Activated T-cell treated with anti-CD3 and anti-CD28 coated beads, Interleukin-2, amount 50 U/mL, for 4 hours (primary cell): ENCODE measurements around the gene C14orf180. TPM values are rescaled to one million over a fixed set of nuclear protein-coding genes. Genes with fewer than 3 reads are reported as not detected.

Experiments
- ATAC-seq, 2 donors: fragments of 200-7000 bp; cut with Tn5 transposase; one replicate each; pipeline ENCODE4 v1.10.0; 2021
- DNase-seq: peaks from one replicate; pipeline ENCODE4 v3.0.0-alpha.2; 2020
- H3K27me3 Mint-ChIP-seq: one replicate; pipeline ENCODE4 v1.8.0; 2021; ENCODE audit warnings: low read depth, mixed read lengths
- H3K36me3 Mint-ChIP-seq: one replicate; pipeline ENCODE4 v1.8.0; 2022; ENCODE audit warnings: mixed read lengths; ENCODE audit not compliant: insufficient read depth
- H3K4me1 Mint-ChIP-seq: one replicate; pipeline ENCODE4 v1.8.0; 2021; ENCODE audit warnings: low read depth, mixed read lengths
- H3K4me3 Mint-ChIP-seq: one replicate; pipeline ENCODE4 v1.8.0; 2021; ENCODE audit warnings: mild to moderate bottlenecking, moderate library complexity, mixed read lengths
- H3K9me3 Mint-ChIP-seq: one replicate; pipeline ENCODE4 v1.8.0; 2021; ENCODE audit warnings: mixed read lengths
- total RNA-seq, 3 donors: library from RNA; stranded (reverse); gene quantifications; one replicate each; pipeline ENCODE4 v1.2.1, GENCODE V29; 2021

The C14orf180 gene
- total RNA-seq, 3 donors from 2014 or later: not detected

GRCh38 chr14:104554608-104555429, 24.7 kb upstream of the C14orf180 start:
- H3K4me1 Mint-ChIP-seq: no peaks in the 10 kb centered on the region
- DNase-seq (no peak), ATAC-seq (no peak)
- no peaks in the 10 kb centered on the region for H3K36me3 Mint-ChIP-seq
- no peak overlapping the region for H3K4me3 Mint-ChIP-seq
- no peaks in the 10 kb centered on the region for H3K9me3 Mint-ChIP-seq
- H3K27me3 Mint-ChIP-seq: peaks cover 14% of the 10 kb centered on the region

GRCh38 chr14:104555430-104556255, 23.9 kb upstream of the C14orf180 start:
- no peaks in the 10 kb centered on the region for H3K36me3 Mint-ChIP-seq
- DNase-seq (no peak), ATAC-seq (no peak)
- H3K4me1 Mint-ChIP-seq: no peaks in the 10 kb centered on the region
- H3K27me3 Mint-ChIP-seq: peaks cover 8% of the 10 kb centered on the region
- no peak overlapping the region for H3K4me3 Mint-ChIP-seq
- no peaks in the 10 kb centered on the region for H3K9me3 Mint-ChIP-seq

GRCh38 chr14:104556256-104557021, 23.1 kb upstream of the C14orf180 start:
- H3K36me3 Mint-ChIP-seq: no peaks in the 10 kb centered on the region
- ATAC-seq (no peak), DNase-seq (no peak)
- no peaks in the 10 kb centered on the region for H3K9me3 Mint-ChIP-seq
- no peaks in the 10 kb centered on the region for H3K4me1 Mint-ChIP-seq
- H3K4me3 Mint-ChIP-seq: no peak overlapping the region
- peaks cover 9% of the 10 kb centered on the region for H3K27me3 Mint-ChIP-seq

- Mint-ChIP-seq H3K4me1 (no peaks in the 10 kb centered on the region), H3K9me3 (no peaks in the 10 kb centered on the region), H3K36me3 (no peaks in the 10 kb centered on the region), H3K27me3 (peaks cover 13% of the 10 kb centered on the region), H3K4me3 (no peak overlapping the region)
- DNase-seq (no peak), ATAC-seq (no peak)
These were observed 22.5 kb upstream of the C14orf180 start for GRCh38 chr14:104557086-104557485.

- ATAC-seq (no peak), DNase-seq (no peak)
- Mint-ChIP-seq H3K36me3 (no peaks in the 10 kb centered on the region), H3K4me1 (no peaks in the 10 kb centered on the region), H3K27me3 (peaks cover 13% of the 10 kb centered on the region), H3K9me3 (no peaks in the 10 kb centered on the region), H3K4me3 (no peak overlapping the region)
These were observed 21.8 kb upstream of the C14orf180 start for GRCh38 chr14:104557766-104558165.

- no peak overlapping the region for H3K4me3 Mint-ChIP-seq
- ATAC-seq (no peak), DNase-seq (no peak)
- no peaks in the 10 kb centered on the region for H3K9me3 Mint-ChIP-seq
- peaks cover 13% of the 10 kb centered on the region for H3K27me3 Mint-ChIP-seq
- no peaks in the 10 kb centered on the region for H3K36me3 Mint-ChIP-seq
- no peaks in the 10 kb centered on the region for H3K4me1 Mint-ChIP-seq
These were observed 21.1 kb upstream of the C14orf180 start for GRCh38 chr14:104558231-104559027.

- ATAC-seq (no peak), DNase-seq (no peak)
- Mint-ChIP-seq H3K36me3 (no peaks in the 10 kb centered on the region), H3K4me3 (no peak overlapping the region), H3K27me3 (peaks cover 13% of the 10 kb centered on the region), H3K9me3 (no peaks in the 10 kb centered on the region), H3K4me1 (peaks cover 2% of the 10 kb centered on the region)
These were observed 20.3 kb upstream of the C14orf180 start for GRCh38 chr14:104559028-104559803.

GRCh38 chr14:104559804-104560585, 19.6 kb upstream of the C14orf180 start:
- peaks cover 17% of the 10 kb centered on the region for H3K27me3 Mint-ChIP-seq
- no peak for ATAC-seq
- no peak overlapping the region for H3K4me3 Mint-ChIP-seq
- no peak for DNase-seq
- no peaks in the 10 kb centered on the region for H3K9me3 Mint-ChIP-seq
- peaks cover 2% of the 10 kb centered on the region for H3K4me1 Mint-ChIP-seq
- H3K36me3 Mint-ChIP-seq: no peaks in the 10 kb centered on the region

- DNase-seq (no peak), ATAC-seq (no peak)
- Mint-ChIP-seq H3K4me1 (peaks cover 2% of the 10 kb centered on the region), H3K27me3 (peaks cover 18% of the 10 kb centered on the region), H3K9me3 (no peaks in the 10 kb centered on the region), H3K4me3 (no peak overlapping the region), H3K36me3 (no peaks in the 10 kb centered on the region)
These were observed 19.0 kb upstream of the C14orf180 start for GRCh38 chr14:104560586-104560945.

- DNase-seq (no peak), ATAC-seq (no peak)
- no peaks in the 10 kb centered on the region for H3K9me3 Mint-ChIP-seq
- no peak overlapping the region for H3K4me3 Mint-ChIP-seq
- peaks cover 2% of the 10 kb centered on the region for H3K4me1 Mint-ChIP-seq
- H3K36me3 Mint-ChIP-seq: no peaks in the 10 kb centered on the region
- peaks cover 22% of the 10 kb centered on the region for H3K27me3 Mint-ChIP-seq
These were observed 18.4 kb upstream of the C14orf180 start for GRCh38 chr14:104561124-104561557.

- Mint-ChIP-seq H3K36me3 (no peaks in the 10 kb centered on the region), H3K4me3 (no peak overlapping the region), H3K27me3 (peaks cover 24% of the 10 kb centered on the region), H3K4me1 (peaks cover 2% of the 10 kb centered on the region), H3K9me3 (no peaks in the 10 kb centered on the region)
- no peak for ATAC-seq
- DNase-seq: no peak
These were observed 17.7 kb upstream of the C14orf180 start for GRCh38 chr14:104561632-104562495.

GRCh38 chr14:104562606-104563005, 17.0 kb upstream of the C14orf180 start:
- ATAC-seq: no peak
- no peak for DNase-seq
- no peaks in the 10 kb centered on the region for H3K36me3 Mint-ChIP-seq
- H3K4me3 Mint-ChIP-seq: no peak overlapping the region
- H3K9me3 Mint-ChIP-seq: no peaks in the 10 kb centered on the region
- peaks cover 2% of the 10 kb centered on the region for H3K4me1 Mint-ChIP-seq
- peaks cover 24% of the 10 kb centered on the region for H3K27me3 Mint-ChIP-seq
